GM10266 (cell line): Measurements from ENCODE around the gene SAP30BP.

Source experiments
- DNase-seq: peaks from one replicate; pipeline ENCODE4 v3.0.0; 2012; ENCODE audit errors: extremely low spot score
- TF ChIP-seq, protein P1 (sequence below): IDR thresholded peaks from 2 replicates; pipeline ENCODE4 v1.5.1; 2012; ENCODE audit warnings: mild to moderate bottlenecking, low read depth; ENCODE audit not compliant: control insufficient read depth, insufficient read depth; ENCODE audit errors: missing control alignments

Gene SAP30BP

DNA sequence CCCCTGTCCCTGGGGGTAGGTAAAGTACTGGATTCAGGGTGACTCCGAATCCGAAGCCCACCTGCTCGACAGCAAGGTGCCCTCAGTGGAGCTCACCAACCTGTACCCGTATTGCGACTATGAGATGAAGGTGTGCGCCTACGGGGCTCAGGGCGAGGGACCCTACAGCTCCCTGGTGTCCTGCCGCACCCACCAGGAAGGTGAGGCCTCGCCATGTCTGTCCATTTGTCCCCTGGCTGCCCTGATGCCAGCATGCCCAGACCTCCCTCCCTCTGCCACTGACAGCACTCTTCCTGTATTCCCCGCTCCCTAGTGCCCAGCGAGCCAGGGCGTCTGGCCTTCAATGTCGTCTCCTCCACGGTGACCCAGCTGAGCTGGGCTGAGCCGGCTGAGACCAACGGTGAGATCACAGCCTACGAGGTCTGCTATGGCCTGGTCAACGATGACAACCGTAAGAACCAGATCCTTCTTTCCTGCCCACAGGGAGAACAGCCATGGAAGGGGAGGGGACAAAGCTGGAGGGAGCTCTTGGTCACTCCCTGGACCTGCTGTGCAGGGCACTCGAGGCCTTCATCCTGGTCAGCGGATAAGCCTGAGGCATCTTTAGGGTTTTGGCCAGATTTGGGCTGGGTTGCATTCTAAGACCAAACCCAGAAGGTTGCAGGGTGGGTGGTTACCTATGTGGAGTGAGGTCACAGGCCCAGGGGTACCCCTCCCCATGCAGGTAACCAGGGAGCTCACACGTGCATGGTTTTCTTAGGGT lies 83.7 kb downstream of the SAP30BP start:
- TF ChIP-seq, protein P1, sequence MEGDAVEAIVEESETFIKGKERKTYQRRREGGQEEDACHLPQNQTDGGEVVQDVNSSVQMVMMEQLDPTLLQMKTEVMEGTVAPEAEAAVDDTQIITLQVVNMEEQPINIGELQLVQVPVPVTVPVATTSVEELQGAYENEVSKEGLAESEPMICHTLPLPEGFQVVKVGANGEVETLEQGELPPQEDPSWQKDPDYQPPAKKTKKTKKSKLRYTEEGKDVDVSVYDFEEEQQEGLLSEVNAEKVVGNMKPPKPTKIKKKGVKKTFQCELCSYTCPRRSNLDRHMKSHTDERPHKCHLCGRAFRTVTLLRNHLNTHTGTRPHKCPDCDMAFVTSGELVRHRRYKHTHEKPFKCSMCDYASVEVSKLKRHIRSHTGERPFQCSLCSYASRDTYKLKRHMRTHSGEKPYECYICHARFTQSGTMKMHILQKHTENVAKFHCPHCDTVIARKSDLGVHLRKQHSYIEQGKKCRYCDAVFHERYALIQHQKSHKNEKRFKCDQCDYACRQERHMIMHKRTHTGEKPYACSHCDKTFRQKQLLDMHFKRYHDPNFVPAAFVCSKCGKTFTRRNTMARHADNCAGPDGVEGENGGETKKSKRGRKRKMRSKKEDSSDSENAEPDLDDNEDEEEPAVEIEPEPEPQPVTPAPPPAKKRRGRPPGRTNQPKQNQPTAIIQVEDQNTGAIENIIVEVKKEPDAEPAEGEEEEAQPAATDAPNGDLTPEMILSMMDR, result no peak
- DNase-seq, result no peak

GRCh38 chr17:75751676-75752404 lies 84.7 kb downstream of the SAP30BP start:
- no peak for DNase-seq
- TF ChIP-seq, protein P1, result no peak

DNA sequence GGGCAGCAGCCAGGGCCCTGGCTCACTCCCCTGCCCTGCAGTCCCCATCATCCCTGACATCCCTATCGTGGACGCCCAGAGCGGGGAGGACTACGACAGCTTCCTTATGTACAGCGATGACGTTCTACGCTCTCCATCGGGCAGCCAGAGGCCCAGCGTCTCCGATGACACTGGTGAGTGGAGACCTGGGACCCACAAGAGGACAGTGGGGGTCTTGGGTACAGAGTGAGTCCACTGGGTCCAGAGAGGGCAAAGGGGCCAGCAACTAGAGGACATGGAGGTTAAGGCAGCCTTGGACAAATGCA lies 85.2 kb downstream of the SAP30BP start:
- no peak for DNase-seq
- TF ChIP-seq, protein P1, result no peak

- TF ChIP-seq, protein P1, result no peak
- DNase-seq, result peak; percentile 59
These were observed 85.8 kb downstream of the SAP30BP start for GRCh38 chr17:75752802-75753513.

GRCh38 chr17:75753514-75754377 lies 86.6 kb downstream of the SAP30BP start:
- TF ChIP-seq, protein P1, result peak; percentile 97
- DNase-seq, result peak; percentile 94

DNA sequence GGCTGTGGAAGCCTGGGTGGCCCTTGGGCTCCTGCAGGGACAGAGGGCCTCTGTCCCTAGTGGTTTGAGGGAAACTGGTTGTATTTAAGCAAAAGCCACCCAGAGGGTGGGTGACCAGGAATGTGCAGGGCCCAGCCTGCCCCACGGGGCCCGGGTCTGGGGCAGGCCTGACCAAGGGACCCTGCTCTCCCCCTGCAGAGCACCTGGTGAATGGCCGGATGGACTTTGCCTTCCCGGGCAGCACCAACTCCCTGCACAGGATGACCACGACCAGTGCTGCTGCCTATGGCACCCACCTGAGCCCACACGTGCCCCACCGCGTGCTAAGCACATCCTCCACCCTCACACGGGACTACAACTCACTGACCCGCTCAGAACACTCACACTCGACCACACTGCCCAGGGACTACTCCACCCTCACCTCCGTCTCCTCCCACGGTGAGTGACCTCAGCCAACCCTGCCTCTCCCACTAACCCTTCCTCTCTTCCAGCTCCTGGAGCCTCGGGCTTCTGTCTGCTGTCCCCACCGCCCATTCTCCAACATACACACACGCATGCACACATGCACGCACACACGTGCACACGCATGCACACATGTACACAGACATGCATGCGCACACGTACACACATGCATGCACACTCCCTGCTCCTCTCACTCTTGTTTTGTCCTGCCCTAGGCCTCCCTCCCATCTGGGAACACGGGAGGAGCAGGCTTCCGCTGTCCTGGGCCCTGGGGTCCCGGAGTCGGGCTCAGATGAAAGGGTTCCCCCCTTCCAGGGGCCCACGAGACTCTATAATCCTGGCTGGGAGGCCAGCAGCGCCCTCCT lies 87.5 kb downstream of the SAP30BP start:
- TF ChIP-seq, protein P1, result no peak
- no peak for DNase-seq
